Testis (tissue), 3 donors: ENCODE data around the gene IGFBP7. TPM values are rescaled to one million over a fixed set of nuclear protein-coding genes. Genes with fewer than 3 reads are reported as not detected.

Experiments
- DNase-seq: peaks from one replicate; pipeline ENCODE4 v3.0.0-alpha.2; 2019
- H3K27ac ChIP-seq, 2 donors: fragments of 200-600 bp; sonication (generic); one replicate each; pipeline ENCODE4 v1.5.1; 2019
- H3K27me3 ChIP-seq: fragments of 200-600 bp; sonication (generic); one replicate; pipeline ENCODE4 v1.5.1; 2019
- H3K36me3 ChIP-seq: fragments of 200-600 bp; sonication (generic); one replicate; pipeline ENCODE4 v1.5.1; 2017; ENCODE audit warnings: low read depth; ENCODE audit errors: missing control alignments
- H3K4me1 ChIP-seq: fragments of 200-600 bp; sonication (generic); one replicate; pipeline ENCODE4 v1.5.1; 2019
- H3K4me3 ChIP-seq, 2 donors: fragments of 200-600 bp; sonication (generic); one replicate each; pipeline ENCODE4 v1.5.1; 2017 to 2019
- H3K9me3 ChIP-seq: fragments of 200-600 bp; sonication (generic); one replicate; pipeline ENCODE4 v1.5.1; 2017
- CTCF ChIP-seq, 3 experiments: fragments of 450-650 bp in 2 of 3; fragments of 200-600 bp in 1 of 3; sonication (generic) in 1 of 3; IDR thresholded peaks; one replicate each; pipeline ENCODE4 v1.5.1; 2016 to 2019; ENCODE audit warnings: antibody characterized with exemption in 3 of 3, mild to moderate bottlenecking in 2 of 3, moderate library complexity in 1 of 3
- POLR2A ChIP-seq: fragments of 450-650 bp; IDR thresholded peaks from one replicate; pipeline ENCODE4 v1.6.1; 2017; ENCODE audit warnings: antibody characterized with exemption, mild to moderate bottlenecking, moderate library complexity
- WGBS, 2 donors: methylation state at CpG; one replicate each; pipeline ENCODE4 v1.1.5; 2018; 5-methylcytosine and 5-hydroxymethylcytosine counted together
- intact Hi-C: fragments of 100-400 bp; cut with DNase I; formaldehyde crosslinking; loops from one replicate; pipeline ENCODE4 v1.15.1; 2023; ENCODE audit warnings: low total_unique reads
- polyA plus RNA-seq: library from polyadenylated mRNA; stranded (reverse); fragments of 350-450 nt; fragmentation: Illumina TruSeq; extraction: RNeasy Lipid Tissue Mini Kit (QIAGEN cat#74804); gene quantifications from one replicate; pipeline ENCODE4 v1.2.3, GENCODE V29; 2014; ENCODE audit warnings: low read depth, low replicate concordance; ENCODE audit not compliant: insufficient read depth
- total RNA-seq, 2 donors: library from RNA; depleted of rRNA; stranded (reverse); fragments of >200 nt; gene quantifications; one replicate each; pipeline ENCODE4 v1.2.3, GENCODE V29; 2016

Gene IGFBP7
- total and polyA plus RNA-seq, 3 donors from 2014 or later, result 451 to 817 (median 531) TPM

GRCh38 chr4:57102050-57102624 lies 8.0 kb downstream of the IGFBP7 start:
- no peak overlapping the region for H3K4me3 ChIP-seq
- no peaks in the 10 kb centered on the region for H3K36me3 ChIP-seq
- no peak for TF ChIP-seq POLR2A
- TF ChIP-seq CTCF (IDR thresholded peaks at IDR 0.05), result no peak
- H3K4me1 ChIP-seq, result peaks cover 45% of the 10 kb centered on the region
- no peaks in the 10 kb centered on the region for H3K27me3 ChIP-seq
- intact Hi-C loops, result no loop called here
- peak overlapping the region; percentile 86 to 96 for H3K27ac ChIP-seq
- peak; percentile 83 for DNase-seq
- 16 to 47% methylated on average over 4 of the region's 4 CpGs for whole genome bisulfite sequencing, 2 donors
- H3K9me3 ChIP-seq, result no peaks in the 10 kb centered on the region

- H3K4me1 ChIP-seq, result peaks cover 45% of the 10 kb centered on the region
- WGBS, 2 donors, result 41 to 53% methylated on average over 4 of the region's 4 CpGs
Measured at GRCh38 chr4:57100979-57101651, 9.1 kb downstream of the IGFBP7 start.

GRCh38 chr4:57099363-57099762 lies 10.8 kb downstream of the IGFBP7 start:
- intact Hi-C loops, result loop anchor here (10.0 kb wide), 1 partner anchor 55 kb away; no protein-coding TSS in a partner anchor
- Histone ChIP-seq H3K4me3 (no peak overlapping the region), H3K9me3 (no peaks in the 10 kb centered on the region), H3K27me3 (no peaks in the 10 kb centered on the region), H3K4me1 (peaks cover 40% of the 10 kb centered on the region), H3K27ac (peak overlapping the region; percentile 59 to 96), H3K36me3 (no peaks in the 10 kb centered on the region)
- DNase-seq, result no peak
- WGBS, 2 donors, result 55 to 63% methylated on average over 2 of the region's 2 CpGs
- TF ChIP-seq CTCF (IDR thresholded peaks at IDR 0.05) (no peak), POLR2A (no peak)

More at GRCh38 chr4:57100979-57101651, 9.1 kb downstream of the IGFBP7 start:
- Histone ChIP-seq H3K9me3 (no peaks in the 10 kb centered on the region), H3K27ac (peak overlapping the region; percentile 86 to 96), H3K27me3 (no peaks in the 10 kb centered on the region), H3K4me3 (no peak overlapping the region), H3K36me3 (no peaks in the 10 kb centered on the region)
- intact Hi-C loops, result no loop called here
- DNase-seq, result no peak
- no peak for TF ChIP-seq CTCF (IDR thresholded peaks at IDR 0.05)
- TF ChIP-seq POLR2A, result no peak

GRCh38 chr4:57098941-57099340 lies 11.2 kb downstream of the IGFBP7 start:
- Histone ChIP-seq H3K4me1 (peaks cover 40% of the 10 kb centered on the region), H3K27ac (peak overlapping the region; percentile 59 to 96)

More at GRCh38 chr4:57098941-57099340, 11.2 kb downstream of the IGFBP7 start:
- intact Hi-C loops, result loop anchor here (10.0 kb wide), 1 partner anchor 54 kb away; no protein-coding TSS in a partner anchor
- Histone ChIP-seq H3K36me3 (no peaks in the 10 kb centered on the region), H3K4me3 (no peak overlapping the region), H3K9me3 (no peaks in the 10 kb centered on the region), H3K27me3 (no peaks in the 10 kb centered on the region)
- TF ChIP-seq CTCF (IDR thresholded peaks at IDR 0.05) (no peak), POLR2A (no peak)
- no peak for DNase-seq
